AG10803 (cell line): ENCODE results near the gene PRKCB.

Source experiments
- DNase-seq: peaks from one replicate; pipeline ENCODE4 v3.0.0; 2010; ENCODE audit warnings: low read depth
- H3K4me3 ChIP-seq: 2 replicates; pipeline ENCODE4 v1.5.1; 2011; ENCODE audit warnings: mild to moderate bottlenecking, low read length, control low read depth
- CTCF ChIP-seq: conservative IDR thresholded peaks from 2 replicates; pipeline ENCODE4 v1.5.1; 2011; ENCODE audit warnings: mild to moderate bottlenecking, low read length, control low read depth, inconsistent platforms

Gene PRKCB

GRCh38 chr16:23901178-23902033 lies 65.6 kb downstream of the PRKCB start:
- no peak for DNase-seq
- TF ChIP-seq CTCF = no peak
- no peak overlapping the region for H3K4me3 ChIP-seq

GRCh38 chr16:23902034-23902747 lies 66.4 kb downstream of the PRKCB start:
- no peak for TF ChIP-seq CTCF
- DNase-seq = no peak
- no peak overlapping the region for H3K4me3 ChIP-seq

- no peak for TF ChIP-seq CTCF
- no peak for DNase-seq
- H3K4me3 ChIP-seq = no peak overlapping the region
Observed at GRCh38 chr16:23902748-23903414, 67.1 kb downstream of the PRKCB start.

- H3K4me3 ChIP-seq = no peak overlapping the region
- DNase-seq = peak; percentile 86
- no peak for TF ChIP-seq CTCF
Observed at GRCh38 chr16:23905027-23905426, 69.2 kb downstream of the PRKCB start.

- no peak for TF ChIP-seq CTCF
- no peak overlapping the region for H3K4me3 ChIP-seq
- no peak for DNase-seq
Observed at GRCh38 chr16:23907457-23907902, 71.7 kb downstream of the PRKCB start.

- DNase-seq = no peak
- TF ChIP-seq CTCF = no peak
- no peak overlapping the region for H3K4me3 ChIP-seq
Observed at GRCh38 chr16:23907903-23908302, 72.1 kb downstream of the PRKCB start.
